ENCODE results near the gene CMYA5.
"Not testable (repeated sequence)": the region's sequence is repeated elsewhere in the genome, so short reads cannot be mapped to it uniquely, and the experiment has no call there.

The CMYA5 gene

GRCh38 chr5:79753092-79753491 is 63.5 kb downstream of the CMYA5 start:
- DNase-seq = no peak

- no peak for DNase-seq
Observed at GRCh38 chr5:79753877-79754645, 64.4 kb downstream of the CMYA5 start.

GRCh38 chr5:79754865-79755555 is 65.4 kb downstream of the CMYA5 start:
- no peak for DNase-seq

- DNase-seq = no peak
Observed at GRCh38 chr5:79756076-79756475, 66.4 kb downstream of the CMYA5 start.

GRCh38 chr5:79759436-79759835 is 69.8 kb downstream of the CMYA5 start:
- no peak for DNase-seq

- no peak for DNase-seq
Observed at GRCh38 chr5:79759848-79760247, 70.2 kb downstream of the CMYA5 start.

- no peak for DNase-seq
Observed at GRCh38 chr5:79762929-79763328, 73.3 kb downstream of the CMYA5 start.

GRCh38 chr5:79764147-79764546 is 74.5 kb downstream of the CMYA5 start:
- DNase-seq = not testable (repeated sequence)

GRCh38 chr5:79771387-79771786 is 81.8 kb downstream of the CMYA5 start:
- DNase-seq = no peak

- no peak for DNase-seq
Observed at GRCh38 chr5:79772651-79773050, 83.0 kb downstream of the CMYA5 start.

- DNase-seq = no peak
Observed at GRCh38 chr5:79773612-79774011, 84.0 kb downstream of the CMYA5 start.

GRCh38 chr5:79774171-79774854 is 84.7 kb downstream of the CMYA5 start:
- DNase-seq = no peak

- no peak for DNase-seq
Observed at GRCh38 chr5:79774855-79775237, 85.2 kb downstream of the CMYA5 start.

GRCh38 chr5:79784741-79785140 is 95.1 kb downstream of the CMYA5 start:
- DNase-seq = not testable (repeated sequence)

- DNase-seq = no peak
Observed at GRCh38 chr5:79785983-79786382, 96.3 kb downstream of the CMYA5 start.

- DNase-seq = no peak
Observed at GRCh38 chr5:79787448-79787847, 97.8 kb downstream of the CMYA5 start.

GRCh38 chr5:79791843-79792242 is 102.2 kb downstream of the CMYA5 start:
- DNase-seq = no peak

- no peak for DNase-seq
Observed at GRCh38 chr5:79792463-79792862, 102.8 kb downstream of the CMYA5 start.

- DNase-seq = no peak
Observed at GRCh38 chr5:79793304-79793703, 103.7 kb downstream of the CMYA5 start.

- no peak for DNase-seq
Observed at GRCh38 chr5:79793722-79794121, 104.1 kb downstream of the CMYA5 start.

GRCh38 chr5:79794347-79794746 is 104.7 kb downstream of the CMYA5 start:
- no peak for DNase-seq

GRCh38 chr5:79795764-79796398 is 106.2 kb downstream of the CMYA5 start:
- DNase-seq = no peak

- DNase-seq = no peak
Observed at GRCh38 chr5:79798893-79799590, 109.4 kb downstream of the CMYA5 start.

Measured in stimulated activated CD4-positive, alpha-beta T cell treated with anti-CD3 and anti-CD28 coated beads, Interleukin-2, amount 100 ng/mL, for 48 hours (primary cell).